Measurements from ENCODE around the gene ERP44. TPM values are rescaled to one million over a fixed set of nuclear protein-coding genes. Genes with fewer than 3 reads are reported as not detected.
A peak's percentile ranks its signal among the peaks of the same experiment; 100 is the strongest.
"Not testable (repeated sequence)": the region's sequence is repeated elsewhere in the genome, so short reads cannot be mapped to it uniquely, and the experiment has no call there.

ERP44 gene
- polyA plus RNA-seq, 1 donor, result 42.5 TPM

GRCh38 chr9:100104314-100104713 lies 5.5 kb upstream of the ERP44 start:
- Histone ChIP-seq H3K36me3 (ENCODE audit: control insufficient read depth, insufficient read depth, low read length) (peaks cover 36% of the 10 kb centered on the region), H3K9me3 (ENCODE audit: control insufficient read depth, low read depth, low read length) (no peaks in the 10 kb centered on the region), H3K27me3 (ENCODE audit: control insufficient read depth, insufficient read depth, low read length) (no peaks in the 10 kb centered on the region), H3K27ac (ENCODE audit: low read length) (no peak overlapping the region), H3K4me1 (ENCODE audit: control insufficient read depth, insufficient read depth, low read length) (peaks cover 5% of the 10 kb centered on the region), H3K4me3 (ENCODE audit: low read length) (no peak overlapping the region)
- 100% methylated on average over 2 of the region's 4 CpGs for WGBS (ENCODE audit: insufficient coverage, low lambda C conversion rate)
- DNase-seq, result no peak

DNA sequence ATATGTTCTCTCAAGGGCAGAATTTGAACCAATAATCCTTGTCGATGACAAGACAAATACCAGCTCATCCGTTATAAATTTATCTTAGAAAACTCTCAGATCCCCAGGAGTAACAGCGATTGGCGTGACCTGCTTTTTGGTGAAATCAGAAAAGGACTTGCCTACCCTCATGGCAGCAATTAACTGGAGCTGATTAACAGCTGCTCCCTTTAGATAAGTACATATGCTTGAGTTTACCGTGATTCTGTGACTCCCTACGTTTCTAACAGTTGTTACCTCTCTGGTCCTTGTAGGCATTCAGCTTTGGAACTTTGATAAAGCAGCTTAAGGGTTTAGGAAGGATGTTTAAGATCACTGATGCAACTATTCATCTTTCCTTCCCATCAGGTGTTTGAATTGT lies 2.8 kb upstream of the ERP44 start:
- Histone ChIP-seq H3K27me3 (ENCODE audit: control insufficient read depth, insufficient read depth, low read length) (no peaks in the 10 kb centered on the region), H3K36me3 (ENCODE audit: control insufficient read depth, insufficient read depth, low read length) (peaks cover 28% of the 10 kb centered on the region), H3K4me1 (ENCODE audit: control insufficient read depth, insufficient read depth, low read length) (peaks cover 6% of the 10 kb centered on the region), H3K4me3 (ENCODE audit: low read length) (no peak overlapping the region), H3K9me3 (ENCODE audit: control insufficient read depth, low read depth, low read length) (no peaks in the 10 kb centered on the region), H3K27ac (ENCODE audit: low read length) (no peak overlapping the region)
- DNase-seq, result no peak
- WGBS (ENCODE audit: insufficient coverage, low lambda C conversion rate), result 80% methylated on average over 1 of the region's 6 CpGs

GRCh38 chr9:100100146-100100667 lies 1.4 kb upstream of the ERP44 start:
- DNase-seq, result peak in 1 of 2 donors; percentile 23
- peak overlapping the region; percentile 96 for H3K4me3 ChIP-seq (ENCODE audit: low read length)
- peaks cover 14% of the 10 kb centered on the region for H3K36me3 ChIP-seq (ENCODE audit: control insufficient read depth, insufficient read depth, low read length)
- H3K27ac ChIP-seq (ENCODE audit: low read length), result peak overlapping the region; percentile 87
- no CpG with 5 or more reads among the region's 2 CpGs for WGBS (ENCODE audit: insufficient coverage, low lambda C conversion rate)
- H3K27me3 ChIP-seq (ENCODE audit: control insufficient read depth, insufficient read depth, low read length), result no peaks in the 10 kb centered on the region
- H3K4me1 ChIP-seq (ENCODE audit: control insufficient read depth, insufficient read depth, low read length), result peaks cover 13% of the 10 kb centered on the region
- no peaks in the 10 kb centered on the region for H3K9me3 ChIP-seq (ENCODE audit: control insufficient read depth, low read depth, low read length)

GRCh38 chr9:100099722-100100042 lies 882 bp upstream of the ERP44 start:
- no CpG with 5 or more reads among the region's 10 CpGs for WGBS (ENCODE audit: insufficient coverage, low lambda C conversion rate)
- H3K27me3 ChIP-seq (ENCODE audit: control insufficient read depth, insufficient read depth, low read length), result no peaks in the 10 kb centered on the region
- H3K4me1 ChIP-seq (ENCODE audit: control insufficient read depth, insufficient read depth, low read length), result peaks cover 13% of the 10 kb centered on the region
- peak in 1 of 2 donors; percentile 22 for DNase-seq
- H3K27ac ChIP-seq (ENCODE audit: low read length), result peak overlapping the region; percentile 87
- peaks cover 13% of the 10 kb centered on the region for H3K36me3 ChIP-seq (ENCODE audit: control insufficient read depth, insufficient read depth, low read length)
- no peaks in the 10 kb centered on the region for H3K9me3 ChIP-seq (ENCODE audit: control insufficient read depth, low read depth, low read length)
- peak overlapping the region; percentile 96 for H3K4me3 ChIP-seq (ENCODE audit: low read length)

GRCh38 chr9:100098046-100098886 lies 534 bp downstream of the ERP44 start:
- no peaks in the 10 kb centered on the region for H3K9me3 ChIP-seq (ENCODE audit: control insufficient read depth, low read depth, low read length)
- no peaks in the 10 kb centered on the region for H3K27me3 ChIP-seq (ENCODE audit: control insufficient read depth, insufficient read depth, low read length)
- H3K27ac ChIP-seq (ENCODE audit: low read length), result peak overlapping the region; percentile 98
- DNase-seq, result peak; percentile 57 to 86
- peak overlapping the region; percentile 96 for H3K4me3 ChIP-seq (ENCODE audit: low read length)
- H3K4me1 ChIP-seq (ENCODE audit: control insufficient read depth, insufficient read depth, low read length), result peaks cover 13% of the 10 kb centered on the region
- WGBS (ENCODE audit: insufficient coverage, low lambda C conversion rate), result 0% methylated on average over 1 of the region's 37 CpGs
- H3K36me3 ChIP-seq (ENCODE audit: control insufficient read depth, insufficient read depth, low read length), result peaks cover 7% of the 10 kb centered on the region

GRCh38 chr9:100096378-100096916 lies 2.4 kb downstream of the ERP44 start:
- Histone ChIP-seq H3K27me3 (ENCODE audit: control insufficient read depth, insufficient read depth, low read length) (no peaks in the 10 kb centered on the region), H3K9me3 (ENCODE audit: control insufficient read depth, low read depth, low read length) (no peaks in the 10 kb centered on the region), H3K4me1 (ENCODE audit: control insufficient read depth, insufficient read depth, low read length) (peaks cover 13% of the 10 kb centered on the region), H3K4me3 (ENCODE audit: low read length) (no peak overlapping the region), H3K27ac (ENCODE audit: low read length) (no peak overlapping the region), H3K36me3 (ENCODE audit: control insufficient read depth, insufficient read depth, low read length) (no peaks in the 10 kb centered on the region)
- 80% methylated on average over 1 of the region's 3 CpGs for WGBS (ENCODE audit: insufficient coverage, low lambda C conversion rate)
- peak in 1 of 2 donors; percentile 32 for DNase-seq

- no CpG with 5 or more reads among the region's 2 CpGs for whole genome bisulfite sequencing (ENCODE audit: insufficient coverage, low lambda C conversion rate)
- H3K4me1 ChIP-seq (ENCODE audit: control insufficient read depth, insufficient read depth, low read length); DNase-seq; H3K4me3 ChIP-seq (ENCODE audit: low read length); H3K27ac ChIP-seq (ENCODE audit: low read length); H3K27me3 ChIP-seq (ENCODE audit: control insufficient read depth, insufficient read depth, low read length); H3K9me3 ChIP-seq (ENCODE audit: control insufficient read depth, low read depth, low read length); H3K36me3 ChIP-seq (ENCODE audit: control insufficient read depth, insufficient read depth, low read length): not testable (repeated sequence)
Measured at GRCh38 chr9:100094411-100094810, 4.4 kb downstream of the ERP44 start.

GRCh38 chr9:100092066-100092465 lies 6.7 kb downstream of the ERP44 start:
- Histone ChIP-seq H3K27me3 (ENCODE audit: control insufficient read depth, insufficient read depth, low read length) (no peaks in the 10 kb centered on the region), H3K9me3 (ENCODE audit: control insufficient read depth, low read depth, low read length) (no peaks in the 10 kb centered on the region), H3K27ac (ENCODE audit: low read length) (no peak overlapping the region), H3K36me3 (ENCODE audit: control insufficient read depth, insufficient read depth, low read length) (no peaks in the 10 kb centered on the region), H3K4me1 (ENCODE audit: control insufficient read depth, insufficient read depth, low read length) (peaks cover 7% of the 10 kb centered on the region), H3K4me3 (ENCODE audit: low read length) (no peak overlapping the region)
- DNase-seq, result no peak
- 100% methylated on average over 1 of the region's 1 CpG for WGBS (ENCODE audit: insufficient coverage, low lambda C conversion rate)

DNA sequence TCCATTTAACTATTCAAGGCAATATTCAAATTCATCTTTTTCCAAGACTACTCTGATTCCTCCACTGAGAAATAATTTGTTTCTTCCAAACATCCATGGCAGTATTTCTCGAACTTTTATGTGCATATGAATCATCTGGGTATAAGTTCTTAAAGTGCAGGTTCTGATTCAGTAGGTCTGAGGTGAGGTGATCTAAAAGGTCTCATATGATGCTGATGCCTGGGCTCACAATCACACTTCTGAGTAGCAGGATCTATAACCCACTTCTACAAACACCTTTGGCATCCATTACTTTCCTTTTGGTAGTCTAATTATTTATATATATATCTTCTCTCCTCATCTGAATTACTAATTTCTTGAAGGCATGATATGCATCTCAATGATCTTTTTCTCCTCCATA lies 7.2 kb downstream of the ERP44 start:
- no CpG with 5 or more reads among the region's 1 CpG for WGBS (ENCODE audit: insufficient coverage, low lambda C conversion rate)
- H3K27ac ChIP-seq (ENCODE audit: low read length), result no peak overlapping the region

DNA sequence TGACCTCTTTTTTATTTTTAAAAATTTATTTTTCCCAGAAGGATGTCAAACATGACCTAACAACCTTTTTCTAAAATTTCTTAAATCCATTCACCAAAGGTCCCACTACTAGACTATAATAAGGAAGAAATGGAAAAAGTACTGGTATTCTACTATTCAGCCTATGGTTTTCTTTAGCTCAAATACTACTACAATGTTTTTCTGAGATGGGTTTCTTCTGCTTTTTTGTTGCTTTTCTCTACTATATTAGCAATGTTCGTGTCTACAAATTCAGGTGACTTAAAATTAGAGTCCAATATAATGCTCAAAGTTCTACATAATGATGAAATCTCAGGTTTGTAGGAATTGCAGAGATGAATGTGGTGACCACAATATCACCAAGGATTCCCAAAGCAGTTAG lies 7.9 kb downstream of the ERP44 start:
- no CpG with 5 or more reads among the region's 1 CpG for WGBS (ENCODE audit: insufficient coverage, low lambda C conversion rate)
- no peak for DNase-seq

More for the DNA sequence above, 7.2 kb downstream of the ERP44 start:
- Histone ChIP-seq H3K27me3 (ENCODE audit: control insufficient read depth, insufficient read depth, low read length) (no peaks in the 10 kb centered on the region), H3K4me1 (ENCODE audit: control insufficient read depth, insufficient read depth, low read length) (peaks cover 7% of the 10 kb centered on the region), H3K4me3 (ENCODE audit: low read length) (no peak overlapping the region), H3K9me3 (ENCODE audit: control insufficient read depth, low read depth, low read length) (no peaks in the 10 kb centered on the region), H3K36me3 (ENCODE audit: control insufficient read depth, insufficient read depth, low read length) (no peaks in the 10 kb centered on the region)
- DNase-seq, result no peak

More for the DNA sequence above, 7.9 kb downstream of the ERP44 start:
- Histone ChIP-seq H3K27ac (ENCODE audit: low read length) (no peak overlapping the region), H3K36me3 (ENCODE audit: control insufficient read depth, insufficient read depth, low read length) (no peaks in the 10 kb centered on the region), H3K4me3 (ENCODE audit: low read length) (no peak overlapping the region), H3K4me1 (ENCODE audit: control insufficient read depth, insufficient read depth, low read length) (no peaks in the 10 kb centered on the region), H3K9me3 (ENCODE audit: control insufficient read depth, low read depth, low read length) (no peaks in the 10 kb centered on the region), H3K27me3 (ENCODE audit: control insufficient read depth, insufficient read depth, low read length) (no peaks in the 10 kb centered on the region)
